NCI-H446 treated with DMSO at 0.1 percent for 48 hours (cell line): ENCODE measurements around the gene PTK6.
A peak's percentile ranks its signal among the peaks of the same experiment; 100 is the strongest.
"Not testable (repeated sequence)": the region's sequence is repeated elsewhere in the genome, so short reads cannot be mapped to it uniquely, and the experiment has no call there.

ENCODE experiments used
- DNase-seq: peaks from one replicate; lab custom pipeline; 2025; lab: John Stamatoyannopoulos, UW

The PTK6 gene

GRCh38 chr20:63529180-63529860 is 7.9 kb downstream of the PTK6 start:
- DNase-seq: no peak

- DNase-seq: no peak
Measured at GRCh38 chr20:63527184-63527583, 10.0 kb downstream of the PTK6 start.

- no peak for DNase-seq
Measured at GRCh38 chr20:63525971-63526370, 11.2 kb downstream of the PTK6 start.

- no peak for DNase-seq
Measured at GRCh38 chr20:63525185-63525584, 12.0 kb downstream of the PTK6 start.

GRCh38 chr20:63522981-63523611 is 14.1 kb downstream of the PTK6 start:
- no peak for DNase-seq

- DNase-seq: no peak
Measured at GRCh38 chr20:63522091-63522868, 14.9 kb downstream of the PTK6 start.

GRCh38 chr20:63521602-63522001 is 15.6 kb downstream of the PTK6 start:
- DNase-seq: no peak

GRCh38 chr20:63520934-63521601 is 16.1 kb downstream of the PTK6 start:
- peak; percentile 45 for DNase-seq

GRCh38 chr20:63520504-63520933 is 16.7 kb downstream of the PTK6 start, which contains the start of gene PPDPF:
Gene PPDPF, plus strand, starts transcription at chr20:63520765. Its CDS starts 544 bp downstream, at chr20:63521309.
- DNase-seq: peak; percentile 56

- DNase-seq: no peak
Measured at GRCh38 chr20:63519668-63520503, 17.3 kb downstream of the PTK6 start.

GRCh38 chr20:63518946-63519667 is 18.1 kb downstream of the PTK6 start:
- DNase-seq: no peak

- no peak for DNase-seq
Measured at GRCh38 chr20:63518351-63518861, 18.8 kb downstream of the PTK6 start.

- DNase-seq: no peak
Measured at GRCh38 chr20:63517376-63518309, 19.5 kb downstream of the PTK6 start.

- DNase-seq: not testable (repeated sequence)
Measured at GRCh38 chr20:63514520-63514919, 22.7 kb downstream of the PTK6 start.

GRCh38 chr20:63513207-63513606 is 24.0 kb downstream of the PTK6 start:
- no peak for DNase-seq

GRCh38 chr20:63509088-63509564 is 28.1 kb downstream of the PTK6 start:
- DNase-seq: no peak

GRCh38 chr20:63508072-63508768 is 29.0 kb downstream of the PTK6 start:
- no peak for DNase-seq

GRCh38 chr20:63507083-63507743 is 30.0 kb downstream of the PTK6 start:
- DNase-seq: no peak
